BE2C (cell line): ENCODE results near the gene HLA-DPB1.
"Not testable (repeated sequence)": the region's sequence is repeated elsewhere in the genome, so short reads cannot be mapped to it uniquely, and the experiment has no call there.

ENCODE experiments used
- DNase-seq: peaks from one replicate; pipeline ENCODE4 v3.0.0-alpha.2; 2020
- H3K27me3 ChIP-seq: fragments of 250-450 bp; sonication (Bioruptor Pico); 2 replicates; pipeline ENCODE4 v1.5.1; 2020; ENCODE audit warnings: mild to moderate bottlenecking
- H3K36me3 ChIP-seq: fragments of 250-450 bp; sonication (Bioruptor Pico); 2 replicates; pipeline ENCODE4 v1.5.1; 2020; ENCODE audit warnings: mild to moderate bottlenecking
- H3K4me1 ChIP-seq: fragments of 250-450 bp; sonication (Bioruptor Pico); 2 replicates; pipeline ENCODE4 v1.5.1; 2020
- H3K4me3 ChIP-seq: 2 replicates; pipeline ENCODE4 v1.5.1; 2011; ENCODE audit warnings: low read depth, low read length
- H3K9me3 ChIP-seq: fragments of 250-450 bp; sonication (Bioruptor Pico); 2 replicates; pipeline ENCODE4 v1.5.1; 2020
- CTCF ChIP-seq: IDR thresholded peaks from 2 replicates; pipeline ENCODE4 v1.5.1; 2012; ENCODE audit warnings: mild to moderate bottlenecking, low read depth, low read length

Gene HLA-DPB1

DNA sequence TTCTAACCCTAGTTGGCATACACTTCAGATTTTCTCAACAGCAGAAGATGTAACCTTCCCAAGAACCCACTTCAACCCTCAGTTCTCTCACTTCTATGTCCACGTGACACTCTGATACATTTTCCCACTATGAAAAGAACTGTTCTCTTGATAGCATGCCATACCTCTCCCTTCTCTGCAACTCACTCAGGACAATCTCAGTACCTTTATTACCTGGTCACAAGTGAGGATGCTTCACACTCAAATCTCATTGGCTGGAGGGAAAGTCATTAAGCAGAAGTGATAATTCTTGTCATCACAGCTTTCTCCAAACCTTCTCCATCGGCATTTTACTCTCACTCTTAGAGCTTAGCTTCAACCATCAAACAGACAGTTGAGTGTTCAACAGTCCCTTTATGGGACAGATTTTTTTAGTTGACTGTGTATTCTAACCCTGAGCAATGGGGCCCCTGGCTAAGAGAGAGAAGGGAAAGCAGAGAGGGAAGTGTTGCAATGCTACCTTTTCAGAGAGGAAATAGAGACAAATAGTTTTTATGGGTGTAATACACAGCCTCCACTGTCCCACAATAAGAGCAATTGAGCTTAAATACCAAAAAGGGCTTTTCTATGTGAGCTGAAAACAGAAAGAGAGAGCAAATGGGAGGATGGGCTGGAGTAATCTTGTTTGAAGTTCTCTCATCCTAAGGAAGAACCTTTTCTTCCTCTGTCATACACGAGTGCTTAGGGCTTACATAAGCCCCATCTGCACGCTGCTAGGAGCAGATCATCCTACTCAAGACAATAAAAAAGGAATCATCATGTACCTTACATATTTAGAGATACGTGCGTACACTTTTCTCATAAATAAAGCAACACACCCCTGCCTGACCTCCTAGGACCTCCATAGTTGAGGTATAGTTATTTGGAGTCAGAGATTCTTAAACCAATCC is 18.3 kb upstream of the HLA-DPB1 start:
- no peak for TF ChIP-seq CTCF
- H3K4me3 ChIP-seq, result no peak overlapping the region
- DNase-seq, result no peak

DNA sequence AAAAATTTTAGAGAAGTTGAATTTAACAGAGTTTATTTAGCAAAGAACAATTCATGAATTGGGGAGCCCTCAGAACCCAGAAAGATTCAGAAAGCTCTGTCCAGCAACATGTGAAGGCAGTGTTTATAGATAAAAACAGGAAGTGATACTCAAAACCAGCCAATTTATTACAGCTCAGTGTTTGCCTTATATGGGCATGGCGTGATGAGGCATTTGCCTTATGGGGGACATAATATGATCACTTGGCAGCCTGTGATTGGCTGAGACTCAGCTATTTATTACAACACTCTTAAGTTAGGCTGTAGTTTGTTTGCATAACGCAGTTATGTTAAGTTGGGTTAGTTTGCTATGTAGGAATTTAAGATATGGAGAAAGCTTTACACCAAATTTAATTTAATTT is 13.8 kb upstream of the HLA-DPB1 start:
- DNase-seq, result peak; percentile 22
- no peaks in the 10 kb centered on the region for H3K4me1 ChIP-seq

More for the DNA sequence above, 18.3 kb upstream of the HLA-DPB1 start:
- H3K27me3 ChIP-seq, result peaks cover 11% of the 10 kb centered on the region; the same call in 1 of the 2 replicates
- no peaks in the 10 kb centered on the region for H3K9me3 ChIP-seq
- no peaks in the 10 kb centered on the region for H3K36me3 ChIP-seq
- H3K4me1 ChIP-seq, result no peaks in the 10 kb centered on the region

GRCh38 chr6:33063435-33063834 is 12.4 kb upstream of the HLA-DPB1 start:
- not testable (repeated sequence) for H3K36me3 ChIP-seq, H3K4me1 ChIP-seq, H3K9me3 ChIP-seq, H3K4me3 ChIP-seq, DNase-seq, H3K27me3 ChIP-seq

More for the DNA sequence above, 13.8 kb upstream of the HLA-DPB1 start:
- H3K4me3 ChIP-seq, result no peak overlapping the region
- H3K36me3 ChIP-seq, result no peaks in the 10 kb centered on the region
- no peaks in the 10 kb centered on the region for H3K9me3 ChIP-seq
- no peak for TF ChIP-seq CTCF
- peaks cover 8% of the 10 kb centered on the region; the same call in 1 of the 2 replicates for H3K27me3 ChIP-seq

DNA sequence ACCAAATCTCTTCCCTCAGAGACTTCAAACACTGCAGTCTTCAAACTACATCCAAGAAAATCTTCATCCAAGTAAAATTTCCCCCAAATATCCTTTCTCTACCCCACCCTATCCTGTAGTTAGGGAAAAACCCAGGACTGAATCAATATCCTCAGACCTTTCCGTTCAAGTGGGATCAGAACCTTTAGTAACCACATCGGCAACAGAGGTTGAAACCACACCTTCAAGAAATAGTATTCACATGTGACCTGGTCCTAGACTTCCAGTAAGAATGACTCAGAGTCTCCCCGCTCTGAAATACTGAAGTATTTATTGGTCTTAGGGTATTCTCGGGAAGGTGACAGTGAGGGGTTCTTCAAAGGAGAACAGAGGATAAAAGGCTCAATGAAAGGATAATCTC is 11.1 kb upstream of the HLA-DPB1 start:
- Histone ChIP-seq H3K4me3 (no peak overlapping the region), H3K4me1 (no peaks in the 10 kb centered on the region), H3K27me3 (peaks cover 4% of the 10 kb centered on the region; the same call in 1 of the 2 replicates), H3K36me3 (no peaks in the 10 kb centered on the region), H3K9me3 (no peaks in the 10 kb centered on the region)
- TF ChIP-seq CTCF, result no peak
- DNase-seq, result no peak

DNA sequence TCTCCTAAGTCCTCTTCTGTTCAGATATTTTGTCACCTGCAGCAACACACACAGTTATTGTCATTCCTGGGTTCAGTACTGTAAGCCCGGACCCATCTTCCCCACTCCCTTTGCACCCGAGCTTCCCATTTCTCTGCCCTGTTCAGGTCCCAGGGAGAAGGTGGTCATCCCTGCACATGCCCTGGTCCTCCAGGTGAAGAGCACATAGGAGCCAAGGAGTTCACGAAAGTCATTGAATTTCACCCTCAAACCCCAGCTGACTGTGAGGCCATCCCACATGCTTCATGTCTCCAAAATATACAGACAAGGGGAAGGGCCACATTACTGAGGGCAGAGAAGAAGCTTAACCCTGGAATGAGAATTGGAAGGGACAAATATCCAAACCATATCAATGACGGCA is 10.5 kb upstream of the HLA-DPB1 start:
- no peaks in the 10 kb centered on the region for H3K36me3 ChIP-seq
- no peak for TF ChIP-seq CTCF
- H3K9me3 ChIP-seq, result no peaks in the 10 kb centered on the region
- DNase-seq, result no peak
- H3K4me1 ChIP-seq, result no peaks in the 10 kb centered on the region
- no peak overlapping the region for H3K4me3 ChIP-seq
- peaks cover 4% of the 10 kb centered on the region for H3K27me3 ChIP-seq

- Histone ChIP-seq H3K27me3 (peaks cover 12% of the 10 kb centered on the region), H3K36me3 (no peaks in the 10 kb centered on the region), H3K9me3 (no peaks in the 10 kb centered on the region), H3K4me3 (no peak overlapping the region), H3K4me1 (no peaks in the 10 kb centered on the region)
- no peak for DNase-seq
- no peak for TF ChIP-seq CTCF
These were observed 8.8 kb upstream of the HLA-DPB1 start for GRCh38 chr6:33066917-33067521.
